Measurements from ENCODE around the gene GABRG3. TPM values are rescaled to one million over a fixed set of nuclear protein-coding genes. Genes with fewer than 3 reads are reported as not detected.

GABRG3 gene
- total and polyA plus RNA-seq, 10 of the 15 experiments (the other 5 are each of a cell fraction or from before 2014, with no cell fraction given): 0.15 TPM; not detected in 9

- TF ChIP-seq REST (IDR thresholded peaks at IDR 0.05; ENCODE audit: low read depth, low read length) (no peak), PKNOX1 (IDR thresholded peaks at IDR 0.05) (no peak)
Observed at GRCh38 chr15:27561816-27562215, 590.8 kb downstream of the GABRG3 start (continued).

- H3K4me3 ChIP-seq: no peak overlapping the region
- no peaks in the 10 kb centered on the region for H3K36me3 ChIP-seq (ENCODE audit: control insufficient read depth in 2 of 2, insufficient read depth in 2 of 2, low read length in 1 of 2)
- 13% methylated on average over 3 of the region's 3 CpGs for WGBS (ENCODE audit: insufficient coverage, insufficient replicate concordance, low lambda C conversion rate, missing lambda C conversion rate)
- no peaks in the 10 kb centered on the region for H3K27me3 ChIP-seq (replicated peaks in 1 of 2; ENCODE audit: control insufficient read depth in 2 of 2, insufficient read depth in 2 of 2, low read length in 1 of 2)
- no peak overlapping the region for H3K9ac ChIP-seq (ENCODE audit: control insufficient read depth, insufficient read depth, low read length)
- H3K9me3 ChIP-seq (replicated peaks; ENCODE audit: control insufficient read depth, insufficient read depth, low read length): no peaks in the 10 kb centered on the region; the same call in 2 of the 3 replicates
- in situ Hi-C loops (cut with MboI): no loop called here
- BruUV-seq (replicated peaks): no TSS peak
- DNase-seq (ENCODE audit: low read depth, low spot score): no peak
- ChIA-PET RAD21 (ENCODE audit: unreplicated experiment) (no interaction called here), SMC1A (ENCODE audit: uncharacterized antibody, unreplicated experiment) (no interaction called here), POLR2A (no interaction called here), CTCF (no interaction called here)
- H3K4me1 ChIP-seq (ENCODE audit: control insufficient read depth, insufficient read depth, low read length): no peaks in the 10 kb centered on the region
- H4K20me1 ChIP-seq (ENCODE audit: control insufficient read depth, insufficient read depth): no peaks in the 10 kb centered on the region
- no peak overlapping the region for H2AFZ ChIP-seq (ENCODE audit: control insufficient read depth, low read depth, low read length)
- intact Hi-C loops (cut with micrococcal nuclease; ENCODE audit: unreplicated experiment): no loop called here
- H3K79me2 ChIP-seq (ENCODE audit: control insufficient read depth, insufficient read depth, low read length): no peaks in the 10 kb centered on the region
- H3K4me2 ChIP-seq (ENCODE audit: control insufficient read depth, insufficient read depth): no peak overlapping the region
- no peak for FAIRE-seq
- no peak for ATAC-seq
- no peak overlapping the region for H3K27ac ChIP-seq (ENCODE audit: control insufficient read depth, insufficient read depth)
- TF ChIP-seq ZNF687 (IDR thresholded peaks at IDR 0.05): no peak
- TF ChIP-seq NFIC (IDR thresholded peaks at IDR 0.05; ENCODE audit: low read depth, low read length): no peak
- TF ChIP-seq JUND (IDR thresholded peaks at IDR 0.05; ENCODE audit: low read depth, low read length): no peak
- no peak for TF ChIP-seq TCF7 (IDR thresholded peaks at IDR 0.05; ENCODE audit: borderline replicate concordance)
- no peak for TF ChIP-seq NR2C1 (IDR thresholded peaks at IDR 0.05)
- TF ChIP-seq HDAC6 (IDR thresholded peaks at IDR 0.05; ENCODE audit: unreplicated experiment): no peak
- TF ChIP-seq MEF2B (IDR thresholded peaks at IDR 0.05; ENCODE audit: partially characterized antibody, poor library complexity, severe bottlenecking): no peak
- no peak for TF ChIP-seq RBBP5 (conservative IDR thresholded peaks at IDR 0.05)
Observed at GRCh38 chr15:27563765-27564370, 592.9 kb downstream of the GABRG3 start.
